Epithelial cell of esophagus (primary cell): ENCODE data around the gene GAL.
A peak's percentile ranks its signal among the peaks of the same experiment; 100 is the strongest.

Experiments used
- DNase-seq: peaks from one replicate; pipeline ENCODE4 v3.0.0; 2010; ENCODE audit warnings: low read depth
- H3K4me3 ChIP-seq: 2 replicates; pipeline ENCODE4 v1.5.1; 2011; ENCODE audit warnings: mild to moderate bottlenecking, low read length, control low read depth
- CTCF ChIP-seq: IDR thresholded peaks from 2 replicates; pipeline ENCODE4 v1.5.1; 2011; ENCODE audit warnings: low read depth, mild to moderate bottlenecking, low read length, control low read depth, inconsistent platforms; ENCODE audit not compliant: insufficient read depth; ENCODE audit errors: missing control alignments

GAL gene

GRCh38 chr11:68673991-68674390 lies 10.4 kb upstream of the GAL start:
- no peak for TF ChIP-seq CTCF
- H3K4me3 ChIP-seq: no peak overlapping the region
- no peak for DNase-seq

GRCh38 chr11:68674461-68674860 lies 9.9 kb upstream of the GAL start:
- no peak for TF ChIP-seq CTCF
- no peak overlapping the region for H3K4me3 ChIP-seq
- DNase-seq: no peak

- no peak for TF ChIP-seq CTCF
- no peak overlapping the region for H3K4me3 ChIP-seq
- peak; percentile 55 for DNase-seq
Measured at GRCh38 chr11:68677432-68677831, 6.9 kb upstream of the GAL start.

GRCh38 chr11:68678031-68678441 lies 6.3 kb upstream of the GAL start:
- TF ChIP-seq CTCF: no peak
- DNase-seq: no peak
- no peak overlapping the region for H3K4me3 ChIP-seq

GRCh38 chr11:68680541-68681231 lies 3.7 kb upstream of the GAL start:
- DNase-seq: no peak
- TF ChIP-seq CTCF: no peak
- H3K4me3 ChIP-seq: no peak overlapping the region

GRCh38 chr11:68682531-68682961 lies 1.8 kb upstream of the GAL start:
- H3K4me3 ChIP-seq: no peak overlapping the region
- no peak for TF ChIP-seq CTCF
- DNase-seq: no peak

GRCh38 chr11:68683121-68683520 lies 1.2 kb upstream of the GAL start:
- no peak overlapping the region for H3K4me3 ChIP-seq
- TF ChIP-seq CTCF: no peak
- no peak for DNase-seq
